Measurements from ENCODE around the gene CFAP90.

GRCh38 chr5:7872517-7873130 is 21.7 kb upstream of the CFAP90 start:
- TF ChIP-seq CTCF (IDR thresholded peaks at IDR 0.05; ENCODE audit: low read depth, low read length, poor library complexity, severe bottlenecking) (no peak), EZH2phosphoT487 (IDR thresholded peaks at IDR 0.05; ENCODE audit: borderline replicate concordance, low read length) (no peak)
